ENCODE results near the gene TUBB3. TPM values are rescaled to one million over a fixed set of nuclear protein-coding genes. Genes with fewer than 3 reads are reported as not detected.
"Not testable (repeated sequence)": the region's sequence is repeated elsewhere in the genome, so short reads cannot be mapped to it uniquely, and the experiment has no call there.

The TUBB3 gene
- total RNA-seq, 1 donor: 95.9 TPM

DNA sequence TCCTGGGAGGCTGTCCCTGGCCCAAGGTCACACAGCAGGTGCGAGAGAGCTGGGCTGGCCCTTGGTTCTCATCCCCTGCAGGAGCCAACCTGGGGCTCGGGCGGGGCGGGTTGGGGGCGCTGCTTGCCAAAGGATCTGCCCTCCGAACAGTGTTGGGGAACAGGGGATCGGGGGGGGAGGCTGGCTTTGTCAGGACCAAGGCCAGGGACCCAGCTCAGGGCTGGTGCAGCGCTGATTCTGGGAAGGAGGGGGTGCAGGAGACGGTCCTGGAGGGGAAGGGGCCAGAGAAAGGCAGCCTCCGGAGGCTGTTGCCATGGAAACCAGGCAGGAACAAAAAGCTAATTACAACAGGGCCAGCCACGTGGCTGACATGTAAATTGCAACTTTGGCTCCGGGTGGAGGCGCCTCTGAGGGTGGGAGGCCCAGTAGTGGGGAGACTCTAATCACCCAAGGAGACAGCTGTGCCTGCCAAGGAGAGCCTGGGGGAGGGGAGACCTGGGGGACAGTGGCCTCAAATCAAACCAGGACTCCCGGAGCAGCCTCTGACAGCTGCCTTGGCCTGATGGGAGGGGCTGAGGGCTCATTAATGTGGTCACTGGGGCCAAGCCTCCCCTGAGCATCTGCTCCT is 1.3 kb downstream of the TUBB3 start:
- peak; percentile 45 for DNase-seq (ENCODE audit: low read depth)
- TF ChIP-seq, protein P1, sequence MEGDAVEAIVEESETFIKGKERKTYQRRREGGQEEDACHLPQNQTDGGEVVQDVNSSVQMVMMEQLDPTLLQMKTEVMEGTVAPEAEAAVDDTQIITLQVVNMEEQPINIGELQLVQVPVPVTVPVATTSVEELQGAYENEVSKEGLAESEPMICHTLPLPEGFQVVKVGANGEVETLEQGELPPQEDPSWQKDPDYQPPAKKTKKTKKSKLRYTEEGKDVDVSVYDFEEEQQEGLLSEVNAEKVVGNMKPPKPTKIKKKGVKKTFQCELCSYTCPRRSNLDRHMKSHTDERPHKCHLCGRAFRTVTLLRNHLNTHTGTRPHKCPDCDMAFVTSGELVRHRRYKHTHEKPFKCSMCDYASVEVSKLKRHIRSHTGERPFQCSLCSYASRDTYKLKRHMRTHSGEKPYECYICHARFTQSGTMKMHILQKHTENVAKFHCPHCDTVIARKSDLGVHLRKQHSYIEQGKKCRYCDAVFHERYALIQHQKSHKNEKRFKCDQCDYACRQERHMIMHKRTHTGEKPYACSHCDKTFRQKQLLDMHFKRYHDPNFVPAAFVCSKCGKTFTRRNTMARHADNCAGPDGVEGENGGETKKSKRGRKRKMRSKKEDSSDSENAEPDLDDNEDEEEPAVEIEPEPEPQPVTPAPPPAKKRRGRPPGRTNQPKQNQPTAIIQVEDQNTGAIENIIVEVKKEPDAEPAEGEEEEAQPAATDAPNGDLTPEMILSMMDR (IDR thresholded peaks at IDR 0.05; ENCODE audit: insufficient read depth, low read depth, low read length): no peak
- peak overlapping the region; percentile 64 for H3K4me3 ChIP-seq (ENCODE audit: low read depth, low read length)

DNA sequence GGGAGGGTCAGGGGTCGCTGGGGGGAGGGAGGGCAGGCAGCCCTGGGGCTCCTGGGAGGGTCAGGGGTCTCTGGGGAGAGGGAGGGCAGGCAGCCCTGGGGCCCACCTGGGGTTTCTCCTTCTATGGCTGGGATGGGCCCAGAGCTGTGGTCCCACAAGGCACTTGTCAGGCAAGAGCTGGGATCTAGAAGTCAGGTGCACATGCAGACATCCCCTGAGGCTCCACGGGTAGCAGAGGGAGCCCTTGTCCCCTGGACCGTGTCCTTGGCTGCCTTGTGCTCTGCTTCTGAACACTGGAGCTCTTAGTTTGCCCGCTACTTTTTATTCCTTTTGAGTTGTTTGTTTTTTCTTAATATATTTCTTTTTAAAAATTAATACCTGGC is 1.8 kb downstream of the TUBB3 start:
- DNase-seq (ENCODE audit: low read depth): no peak
- peak overlapping the region; percentile 64 for H3K4me3 ChIP-seq (ENCODE audit: low read depth, low read length)
- TF ChIP-seq, protein P1 (IDR thresholded peaks at IDR 0.05; ENCODE audit: insufficient read depth, low read depth, low read length): no peak

DNA sequence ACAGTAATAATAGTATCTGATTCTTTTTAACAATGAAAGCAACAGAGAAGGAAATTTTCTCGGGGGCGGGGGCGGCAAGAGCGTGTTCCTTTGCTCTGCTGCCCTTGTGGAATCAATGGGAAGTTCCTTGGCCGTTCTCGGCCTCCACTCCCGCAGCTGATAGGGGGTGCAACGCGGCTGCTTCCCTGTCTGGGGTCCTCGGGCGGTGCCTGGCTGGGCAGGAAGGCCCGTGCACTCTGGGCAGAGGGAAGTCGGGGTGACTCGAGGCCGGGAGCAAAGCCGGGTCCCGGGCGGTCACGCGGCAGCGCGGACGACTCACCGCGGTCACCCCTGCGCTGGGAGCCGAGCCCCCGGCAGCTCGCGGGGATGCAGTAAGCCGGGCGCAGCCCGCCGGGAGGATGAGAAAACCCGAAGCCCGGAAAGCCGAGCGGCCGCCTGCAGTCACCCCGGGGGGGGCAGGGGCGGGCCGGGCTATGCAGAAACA is 2.5 kb downstream of the TUBB3 start:
- TF ChIP-seq, protein P1 (IDR thresholded peaks at IDR 0.05; ENCODE audit: insufficient read depth, low read depth, low read length): no peak
- peak overlapping the region; percentile 67 for H3K4me3 ChIP-seq (ENCODE audit: low read depth, low read length)
- DNase-seq (ENCODE audit: low read depth): no peak

DNA sequence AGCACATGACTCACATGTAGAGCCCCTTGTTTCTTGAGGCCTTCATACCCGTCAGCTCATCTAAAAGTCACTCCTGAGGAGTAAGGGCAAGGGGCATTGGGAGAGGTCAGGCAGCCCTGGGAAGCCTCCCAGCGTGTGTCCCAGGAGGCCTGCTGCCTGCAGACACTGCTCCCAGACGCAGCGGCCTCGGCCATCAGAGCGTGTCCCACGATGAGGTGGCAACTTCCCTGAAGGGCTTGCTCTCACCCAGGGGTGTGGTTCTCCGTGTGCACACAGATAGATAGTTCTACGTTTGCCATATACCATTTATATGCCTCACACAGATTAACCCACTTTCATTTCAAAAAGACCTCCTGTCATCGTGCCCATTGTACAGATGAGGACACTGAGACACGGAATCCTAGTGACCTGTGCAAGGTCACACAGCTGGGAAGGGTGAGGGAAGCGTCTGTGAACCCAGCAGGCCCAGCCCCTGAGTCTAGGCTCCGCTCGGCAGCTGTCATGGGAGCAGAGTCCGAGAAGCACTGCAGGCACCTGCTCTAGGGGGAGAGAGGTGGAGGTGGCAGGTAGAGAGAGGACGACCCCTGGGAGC is 8.3 kb downstream of the TUBB3 start:
- H3K4me3 ChIP-seq (ENCODE audit: low read depth, low read length): no peak overlapping the region
- DNase-seq (ENCODE audit: low read depth): no peak
- TF ChIP-seq, protein P1 (IDR thresholded peaks at IDR 0.05; ENCODE audit: insufficient read depth, low read depth, low read length): no peak

DNA sequence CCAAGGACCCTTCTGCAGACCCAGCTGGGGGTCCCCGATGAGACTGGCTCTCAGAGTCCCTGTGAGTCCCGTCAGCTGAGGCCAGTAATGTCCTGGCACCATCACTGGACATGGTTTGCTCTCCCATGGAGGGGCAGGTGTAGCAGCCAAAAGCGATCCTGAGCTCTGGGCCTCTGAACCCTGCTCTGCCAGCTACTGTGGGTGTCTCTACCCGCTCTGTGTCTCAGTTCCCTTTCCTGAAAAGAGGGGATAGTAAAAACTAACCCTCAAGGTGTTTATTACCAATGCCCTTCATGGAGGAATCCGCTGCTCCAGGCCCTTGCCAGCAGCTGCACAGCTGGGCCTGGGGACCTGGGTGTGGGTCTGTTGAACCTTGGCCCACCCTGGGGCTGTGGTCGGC is 8.8 kb downstream of the TUBB3 start:
- TF ChIP-seq, protein P1 (IDR thresholded peaks at IDR 0.05; ENCODE audit: insufficient read depth, low read depth, low read length): no peak
- no peak overlapping the region for H3K4me3 ChIP-seq (ENCODE audit: low read depth, low read length)
- no peak for DNase-seq (ENCODE audit: low read depth)

DNA sequence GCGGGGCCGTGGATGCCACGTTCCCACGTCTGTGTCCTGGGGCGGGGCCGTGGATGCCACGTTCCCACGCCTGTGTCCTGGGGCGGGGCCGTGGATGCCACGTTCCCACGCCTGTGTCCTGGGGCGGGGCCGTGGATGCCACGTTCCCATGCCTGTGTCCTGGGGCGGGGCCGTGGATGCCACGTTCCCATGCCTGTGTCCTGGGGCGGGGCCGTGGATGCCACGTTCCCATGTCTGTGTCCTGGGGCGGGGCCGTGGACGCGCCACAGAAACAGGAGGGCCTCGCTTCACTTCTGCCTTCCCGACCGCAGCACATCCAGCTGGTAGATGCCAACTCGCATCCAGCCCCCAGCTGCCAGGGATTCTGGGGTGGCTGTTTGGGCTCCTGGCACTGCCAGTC is 10.9 kb downstream of the TUBB3 start:
- not testable (repeated sequence) for H3K4me3 ChIP-seq (ENCODE audit: low read depth, low read length)

DNA sequence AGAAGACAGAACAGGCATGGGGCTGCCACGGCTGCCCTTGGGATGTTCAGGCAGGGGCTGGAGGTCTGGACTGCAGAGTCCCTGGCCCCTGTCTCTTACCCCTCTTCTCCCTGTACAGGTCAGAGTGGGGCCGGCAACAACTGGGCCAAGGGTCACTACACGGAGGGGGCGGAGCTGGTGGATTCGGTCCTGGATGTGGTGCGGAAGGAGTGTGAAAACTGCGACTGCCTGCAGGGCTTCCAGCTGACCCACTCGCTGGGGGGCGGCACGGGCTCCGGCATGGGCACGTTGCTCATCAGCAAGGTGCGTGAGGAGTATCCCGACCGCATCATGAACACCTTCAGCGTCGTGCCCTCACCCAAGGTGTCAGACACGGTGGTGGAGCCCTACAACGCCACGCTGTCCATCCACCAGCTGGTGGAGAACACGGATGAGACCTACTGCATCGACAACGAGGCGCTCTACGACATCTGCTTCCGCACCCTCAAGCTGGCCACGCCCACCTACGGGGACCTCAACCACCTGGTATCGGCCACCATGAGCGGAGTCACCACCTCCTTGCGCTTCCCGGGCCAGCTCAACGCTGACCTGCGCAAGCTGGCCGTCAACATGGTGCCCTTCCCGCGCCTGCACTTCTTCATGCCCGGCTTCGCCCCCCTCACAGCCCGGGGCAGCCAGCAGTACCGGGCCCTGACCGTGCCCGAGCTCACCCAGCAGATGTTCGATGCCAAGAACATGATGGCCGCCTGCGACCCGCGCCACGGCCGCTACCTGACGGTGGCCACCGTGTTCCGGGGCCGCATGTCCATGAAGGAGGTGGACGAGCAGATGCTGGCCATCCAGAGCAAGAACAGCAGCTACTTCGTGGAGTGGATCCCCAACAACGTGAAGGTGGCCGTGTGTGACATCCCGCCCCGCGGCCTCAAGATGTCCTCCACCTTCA is 11.7 kb downstream of the TUBB3 start:
- TF ChIP-seq, protein P1 (IDR thresholded peaks at IDR 0.05; ENCODE audit: insufficient read depth, low read depth, low read length): no peak
- DNase-seq (ENCODE audit: low read depth): no peak
- H3K4me3 ChIP-seq (ENCODE audit: low read depth, low read length): no peak overlapping the region

More for the DNA sequence above, 10.9 kb downstream of the TUBB3 start:
- not testable (repeated sequence) for DNase-seq (ENCODE audit: low read depth)

DNA sequence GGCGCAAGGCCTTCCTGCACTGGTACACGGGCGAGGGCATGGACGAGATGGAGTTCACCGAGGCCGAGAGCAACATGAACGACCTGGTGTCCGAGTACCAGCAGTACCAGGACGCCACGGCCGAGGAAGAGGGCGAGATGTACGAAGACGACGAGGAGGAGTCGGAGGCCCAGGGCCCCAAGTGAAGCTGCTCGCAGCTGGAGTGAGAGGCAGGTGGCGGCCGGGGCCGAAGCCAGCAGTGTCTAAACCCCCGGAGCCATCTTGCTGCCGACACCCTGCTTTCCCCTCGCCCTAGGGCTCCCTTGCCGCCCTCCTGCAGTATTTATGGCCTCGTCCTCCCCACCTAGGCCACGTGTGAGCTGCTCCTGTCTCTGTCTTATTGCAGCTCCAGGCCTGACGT is 12.5 kb downstream of the TUBB3 start:
- not testable (repeated sequence) for DNase-seq (ENCODE audit: low read depth); H3K4me3 ChIP-seq (ENCODE audit: low read depth, low read length)

Measured in fibroblast of villous mesenchyme (primary cell).